RWPE2 (cell line): ENCODE data around the gene SLC26A2.
A peak's percentile ranks its signal among the peaks of the same experiment; 100 is the strongest.
"Not testable (repeated sequence)": the region's sequence is repeated elsewhere in the genome, so short reads cannot be mapped to it uniquely, and the experiment has no call there.

ENCODE experiments used
- ATAC-seq: fragments of 200-7000 bp; cut with Tn5 transposase; 3 replicates; pipeline ENCODE4 v1.9.1; 2021; ENCODE audit warnings: low read depth
- DNase-seq: peaks from one replicate; pipeline ENCODE4 v3.0.0-alpha.2; 2020; ENCODE audit warnings: low spot score
- H3K27ac ChIP-seq: fragments of 450-650 bp; 2 replicates; pipeline ENCODE4 v1.5.1; 2017; ENCODE audit warnings: mild to moderate bottlenecking; ENCODE audit not compliant: poor library complexity, severe bottlenecking
- H3K27me3 ChIP-seq: fragments of 250-450 bp; sonication (Bioruptor Pico); 2 replicates; pipeline ENCODE4 v1.5.1; 2021; ENCODE audit warnings: mild to moderate bottlenecking, moderate library complexity; ENCODE audit not compliant: insufficient read depth, poor library complexity, severe bottlenecking
- H3K36me3 ChIP-seq: fragments of 250-450 bp; sonication (Bioruptor Pico); 2 replicates; pipeline ENCODE4 v1.5.1; 2020; ENCODE audit warnings: low read depth, mild to moderate bottlenecking, moderate library complexity
- H3K4me1 ChIP-seq: fragments of 250-450 bp; sonication (Bioruptor Pico); 2 replicates; pipeline ENCODE4 v1.5.1; 2021; ENCODE audit warnings: mild to moderate bottlenecking, moderate library complexity; ENCODE audit not compliant: insufficient read depth, poor library complexity, severe bottlenecking
- H3K4me3 ChIP-seq: fragments of 250-450 bp; sonication (Bioruptor Pico); 2 replicates; pipeline ENCODE4 v1.5.1; 2021; ENCODE audit warnings: mild to moderate bottlenecking, moderate library complexity; ENCODE audit not compliant: severe bottlenecking
- H3K9me3 ChIP-seq: fragments of 250-450 bp; sonication (Bioruptor Pico); 2 replicates; pipeline ENCODE4 v1.5.1; 2021; ENCODE audit warnings: mild to moderate bottlenecking, moderate library complexity; ENCODE audit not compliant: severe bottlenecking
- TF ChIP-seq, protein P1 (sequence below): fragments of 450-650 bp; IDR thresholded peaks from one replicate; pipeline ENCODE4 v1.5.1; 2017; ENCODE audit warnings: mild to moderate bottlenecking, moderate library complexity; ENCODE audit not compliant: poor library complexity, severe bottlenecking

SLC26A2 gene

DNA sequence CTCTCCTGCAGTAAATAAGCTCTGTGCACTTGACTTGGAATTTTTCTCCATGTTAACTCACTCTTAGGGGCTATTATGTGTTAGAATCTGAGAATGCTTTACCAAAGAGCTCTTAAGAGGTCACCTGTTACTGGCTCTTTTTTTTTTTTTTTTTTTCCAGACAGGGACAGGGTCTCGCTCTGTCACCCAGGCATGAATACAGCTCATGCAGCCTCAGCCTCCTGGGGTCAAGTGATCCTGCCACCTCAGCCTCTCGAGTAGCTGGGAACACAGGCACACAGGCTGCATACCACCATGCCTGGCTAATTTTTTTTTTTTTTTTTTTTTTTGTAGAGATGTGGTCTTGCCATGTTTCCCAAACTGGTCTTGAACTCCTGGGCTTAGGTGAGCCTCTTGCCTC is 62.1 kb downstream of the SLC26A2 start:
- DNase-seq (no peak), ATAC-seq (no peak)
- Histone ChIP-seq H3K9me3 (no peaks in the 10 kb centered on the region), H3K4me3 (no peak overlapping the region), H3K27ac (peak overlapping the region; percentile 94), H3K27me3 (no peaks in the 10 kb centered on the region), H3K4me1 (peaks cover 30% of the 10 kb centered on the region), H3K36me3 (peaks cover 86% of the 10 kb centered on the region)
- TF ChIP-seq, protein P1, sequence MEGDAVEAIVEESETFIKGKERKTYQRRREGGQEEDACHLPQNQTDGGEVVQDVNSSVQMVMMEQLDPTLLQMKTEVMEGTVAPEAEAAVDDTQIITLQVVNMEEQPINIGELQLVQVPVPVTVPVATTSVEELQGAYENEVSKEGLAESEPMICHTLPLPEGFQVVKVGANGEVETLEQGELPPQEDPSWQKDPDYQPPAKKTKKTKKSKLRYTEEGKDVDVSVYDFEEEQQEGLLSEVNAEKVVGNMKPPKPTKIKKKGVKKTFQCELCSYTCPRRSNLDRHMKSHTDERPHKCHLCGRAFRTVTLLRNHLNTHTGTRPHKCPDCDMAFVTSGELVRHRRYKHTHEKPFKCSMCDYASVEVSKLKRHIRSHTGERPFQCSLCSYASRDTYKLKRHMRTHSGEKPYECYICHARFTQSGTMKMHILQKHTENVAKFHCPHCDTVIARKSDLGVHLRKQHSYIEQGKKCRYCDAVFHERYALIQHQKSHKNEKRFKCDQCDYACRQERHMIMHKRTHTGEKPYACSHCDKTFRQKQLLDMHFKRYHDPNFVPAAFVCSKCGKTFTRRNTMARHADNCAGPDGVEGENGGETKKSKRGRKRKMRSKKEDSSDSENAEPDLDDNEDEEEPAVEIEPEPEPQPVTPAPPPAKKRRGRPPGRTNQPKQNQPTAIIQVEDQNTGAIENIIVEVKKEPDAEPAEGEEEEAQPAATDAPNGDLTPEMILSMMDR: no peak

DNA sequence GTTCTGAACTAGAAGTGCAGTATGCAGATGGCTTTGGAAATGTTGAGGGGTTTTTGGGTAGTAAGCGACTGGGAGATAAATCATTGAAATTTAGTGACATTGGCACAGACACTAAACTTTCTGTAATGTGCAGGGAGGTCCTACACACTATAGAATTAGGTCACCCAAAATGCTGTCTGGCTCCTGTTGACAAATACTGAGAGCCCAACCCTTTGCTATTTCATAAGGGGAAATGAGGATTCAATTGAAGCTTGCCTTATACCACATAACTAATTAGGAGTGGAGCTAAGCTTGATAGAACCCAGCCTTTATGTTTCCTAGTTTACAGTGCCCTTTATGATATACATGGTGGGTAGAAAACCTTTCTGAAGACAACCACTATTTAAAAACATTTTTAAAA is 62.6 kb downstream of the SLC26A2 start:
- Histone ChIP-seq H3K9me3 (no peaks in the 10 kb centered on the region), H3K36me3 (peaks cover 86% of the 10 kb centered on the region), H3K4me3 (no peak overlapping the region), H3K4me1 (peaks cover 27% of the 10 kb centered on the region), H3K27ac (peak overlapping the region; percentile 94), H3K27me3 (no peaks in the 10 kb centered on the region)
- TF ChIP-seq, protein P1: no peak
- DNase-seq: no peak
- no peak for ATAC-seq

DNA sequence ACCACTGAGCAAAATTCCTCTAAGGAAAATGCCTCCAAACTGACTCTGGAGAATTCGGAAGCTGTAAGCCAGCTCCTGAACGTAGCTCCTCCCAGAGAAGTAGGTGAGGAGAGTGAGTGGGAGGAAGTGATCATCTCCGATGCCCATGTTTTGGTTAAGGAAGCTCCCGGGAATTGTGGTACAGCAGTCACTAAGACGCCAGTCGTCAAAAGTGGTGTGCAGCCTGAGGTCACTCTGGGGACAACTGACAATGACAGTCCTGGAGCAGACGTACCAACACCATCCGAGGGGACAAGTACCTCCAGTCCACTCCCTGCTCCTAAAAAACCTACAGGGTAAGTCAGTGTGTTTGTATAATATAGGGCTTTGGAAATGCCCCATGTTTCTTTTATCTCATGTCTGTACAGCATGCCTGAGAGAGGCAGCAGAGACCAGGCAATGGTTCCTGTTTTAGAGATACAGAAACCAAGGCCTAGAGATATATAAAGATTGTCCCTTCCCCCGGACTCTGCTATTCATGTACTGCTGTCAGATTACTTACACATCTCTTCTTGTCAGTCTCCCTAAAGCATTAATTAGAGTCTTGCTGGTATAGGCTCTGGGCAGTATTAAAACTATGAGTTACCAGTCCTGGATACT is 63.9 kb downstream of the SLC26A2 start:
- peaks cover 27% of the 10 kb centered on the region for H3K4me1 ChIP-seq
- H3K9me3 ChIP-seq: no peaks in the 10 kb centered on the region
- H3K27me3 ChIP-seq: no peaks in the 10 kb centered on the region
- no peak for ATAC-seq
- TF ChIP-seq, protein P1: no peak
- H3K27ac ChIP-seq: no peak overlapping the region
- no peak overlapping the region for H3K4me3 ChIP-seq
- DNase-seq: no peak
- peaks cover 84% of the 10 kb centered on the region for H3K36me3 ChIP-seq

DNA sequence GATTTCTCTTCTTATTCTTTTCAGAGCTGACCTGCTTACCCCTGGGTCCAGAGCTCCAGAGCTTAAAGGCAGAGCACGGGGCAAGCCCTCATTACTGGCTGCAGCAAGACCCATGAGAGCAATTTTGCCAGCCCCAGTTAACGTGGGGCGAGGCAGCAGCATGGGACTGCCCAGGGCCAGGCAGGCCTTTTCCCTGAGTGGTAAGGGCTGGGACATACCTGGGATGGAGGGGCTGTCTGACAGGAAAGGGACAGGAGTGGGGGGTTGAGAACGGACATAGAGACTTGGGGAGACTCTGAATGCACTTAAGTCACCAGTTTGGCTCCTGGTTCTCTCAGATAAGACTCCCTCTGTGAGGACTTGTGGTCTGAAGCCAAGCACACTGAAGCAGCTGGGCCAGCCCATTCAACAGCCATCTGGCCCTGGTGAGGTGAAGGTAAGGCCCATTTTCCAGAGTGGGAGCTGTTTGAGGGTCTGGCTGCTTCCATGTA is 66.2 kb downstream of the SLC26A2 start:
- Histone ChIP-seq H3K4me1 (peaks cover 15% of the 10 kb centered on the region), H3K36me3 (peaks cover 86% of the 10 kb centered on the region), H3K27me3 (no peaks in the 10 kb centered on the region), H3K9me3 (no peaks in the 10 kb centered on the region), H3K27ac (no peak overlapping the region), H3K4me3 (no peak overlapping the region)
- TF ChIP-seq, protein P1: no peak
- ATAC-seq (no peak), DNase-seq (no peak)

DNA sequence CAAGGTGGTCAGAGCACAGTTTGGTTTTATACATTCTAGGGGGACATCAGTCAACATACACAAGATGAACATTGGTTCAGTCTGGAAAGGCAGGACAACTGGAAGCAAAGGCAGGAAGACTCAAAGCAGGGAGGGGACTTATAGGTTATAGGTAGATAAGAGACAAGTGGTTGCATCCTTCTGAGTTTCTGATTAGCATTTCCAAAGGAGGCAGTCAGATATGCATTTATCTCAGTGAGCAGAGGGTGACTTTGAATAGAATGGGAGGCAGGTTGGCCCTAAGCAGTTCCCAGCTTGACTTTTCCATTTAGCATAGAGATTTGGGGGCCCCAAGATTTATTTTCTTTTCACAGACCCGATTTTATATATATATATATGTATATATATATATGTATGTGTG is 67.5 kb downstream of the SLC26A2 start:
- ATAC-seq, H3K4me1 ChIP-seq, H3K27ac ChIP-seq, H3K4me3 ChIP-seq, DNase-seq, H3K27me3 ChIP-seq, H3K9me3 ChIP-seq: not testable (repeated sequence)
- H3K36me3 ChIP-seq: peaks cover 97% of the 10 kb centered on the region
